Osteoblast (primary cell): ENCODE results near the gene ZNF587. TPM values are rescaled to one million over a fixed set of nuclear protein-coding genes. Genes with fewer than 3 reads are reported as not detected.
"Not testable (repeated sequence)": the region's sequence is repeated elsewhere in the genome, so short reads cannot be mapped to it uniquely, and the experiment has no call there.

Experiments
- DNase-seq: peaks from one replicate; pipeline ENCODE4 v3.0.0; 2011; ENCODE audit warnings: low spot score, mixed read lengths; ENCODE audit not compliant: insufficient read length; ENCODE audit errors: missing footprints
- H2AFZ ChIP-seq: 2 replicates; pipeline ENCODE4 v1.6.0; 2011; ENCODE audit warnings: mild to moderate bottlenecking, low read length
- H3K27ac ChIP-seq: 2 replicates; pipeline ENCODE4 v1.5.1; 2011; ENCODE audit warnings: mild to moderate bottlenecking, low read depth, low read length, moderate library complexity
- H3K27me3 ChIP-seq: 2 replicates; pipeline ENCODE4 v1.6.0; 2012; ENCODE audit warnings: mild to moderate bottlenecking, control low read depth, inconsistent platforms, low read length, moderate library complexity; ENCODE audit not compliant: insufficient read depth
- H3K36me3 ChIP-seq: 2 replicates; pipeline ENCODE4 v1.5.1; 2011; ENCODE audit warnings: mild to moderate bottlenecking, low read length, control low read depth, moderate library complexity; ENCODE audit not compliant: insufficient read depth
- H3K4me1 ChIP-seq: 2 replicates; pipeline ENCODE4 v1.5.1; 2011; ENCODE audit warnings: mild to moderate bottlenecking, low read length, control low read depth, moderate library complexity; ENCODE audit not compliant: insufficient read depth
- H3K4me2 ChIP-seq: 2 replicates; pipeline ENCODE4 v1.6.0; 2011; ENCODE audit warnings: mild to moderate bottlenecking, low read length; ENCODE audit not compliant: insufficient read depth
- H3K4me3 ChIP-seq: fragments of 200-600 bp; sonication (generic); 3 replicates; pipeline ENCODE4 v1.5.1; 2012; ENCODE audit warnings: mild to moderate bottlenecking, low read length, inconsistent platforms; ENCODE audit not compliant: insufficient read depth
- H3K79me2 ChIP-seq: 2 replicates; pipeline ENCODE4 v1.6.0; 2012; ENCODE audit warnings: mild to moderate bottlenecking, low read length, control low read depth, inconsistent platforms; ENCODE audit not compliant: insufficient read depth
- H3K9me3 ChIP-seq: 2 replicates; pipeline ENCODE4 v1.5.1; 2011; ENCODE audit warnings: low read depth, low read length, control low read depth
- H4K20me1 ChIP-seq: 2 replicates; pipeline ENCODE4 v1.6.0; 2012; ENCODE audit warnings: mild to moderate bottlenecking, low read length, control low read depth; ENCODE audit not compliant: insufficient read depth
- total RNA-seq: library from RNA; depleted of rRNA; stranded (reverse); fragments of >200 nt; gene quantifications from 2 replicates; pipeline ENCODE4 v1.2.3, GENCODE V29; 2012
- TF ChIP-seq, protein P1 (sequence below): IDR thresholded peaks from 2 replicates; pipeline ENCODE4 v1.5.1; 2011; ENCODE audit warnings: mild to moderate bottlenecking, low read depth, low read length, moderate library complexity; ENCODE audit errors: extremely low read depth

The ZNF587 gene
- total RNA-seq, 1 donor, result 26.4 TPM

DNA sequence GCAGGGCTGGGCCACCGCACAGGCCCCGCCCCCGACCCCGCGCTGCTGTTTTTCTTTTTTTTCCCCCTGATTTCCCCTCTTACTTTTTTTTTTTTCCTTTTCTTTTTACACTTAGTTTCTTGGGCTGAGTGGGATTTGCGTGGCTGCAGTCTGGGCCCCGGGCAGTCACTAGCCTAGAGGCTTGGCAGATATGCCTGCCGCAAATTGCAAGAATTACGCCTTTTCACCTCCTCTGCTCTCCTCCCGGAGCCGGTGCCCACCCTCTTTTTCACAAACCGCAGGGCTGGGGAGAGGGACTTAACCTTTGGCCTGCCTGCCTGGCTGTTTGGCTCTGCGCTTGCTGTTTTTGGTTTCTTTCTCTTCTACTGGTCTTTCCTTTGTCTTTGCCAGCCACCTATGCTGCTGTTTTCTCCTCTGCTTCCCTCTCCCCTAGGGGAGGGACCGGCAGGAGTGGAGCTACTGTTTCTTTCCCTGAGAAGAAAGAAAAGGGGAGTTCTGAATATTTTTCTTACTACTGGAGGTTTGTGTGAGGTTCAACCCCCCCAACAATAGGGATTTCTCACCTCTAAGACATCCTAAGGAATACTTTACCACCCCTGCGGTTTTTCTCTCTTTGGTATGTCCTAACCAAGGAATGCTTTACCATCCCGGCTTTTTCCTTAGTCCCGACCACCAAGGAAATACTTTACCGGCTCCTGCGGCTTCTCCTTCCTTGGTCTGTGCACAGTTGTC, 45.9 kb upstream of the ZNF587 start:
- TF ChIP-seq, protein P1, sequence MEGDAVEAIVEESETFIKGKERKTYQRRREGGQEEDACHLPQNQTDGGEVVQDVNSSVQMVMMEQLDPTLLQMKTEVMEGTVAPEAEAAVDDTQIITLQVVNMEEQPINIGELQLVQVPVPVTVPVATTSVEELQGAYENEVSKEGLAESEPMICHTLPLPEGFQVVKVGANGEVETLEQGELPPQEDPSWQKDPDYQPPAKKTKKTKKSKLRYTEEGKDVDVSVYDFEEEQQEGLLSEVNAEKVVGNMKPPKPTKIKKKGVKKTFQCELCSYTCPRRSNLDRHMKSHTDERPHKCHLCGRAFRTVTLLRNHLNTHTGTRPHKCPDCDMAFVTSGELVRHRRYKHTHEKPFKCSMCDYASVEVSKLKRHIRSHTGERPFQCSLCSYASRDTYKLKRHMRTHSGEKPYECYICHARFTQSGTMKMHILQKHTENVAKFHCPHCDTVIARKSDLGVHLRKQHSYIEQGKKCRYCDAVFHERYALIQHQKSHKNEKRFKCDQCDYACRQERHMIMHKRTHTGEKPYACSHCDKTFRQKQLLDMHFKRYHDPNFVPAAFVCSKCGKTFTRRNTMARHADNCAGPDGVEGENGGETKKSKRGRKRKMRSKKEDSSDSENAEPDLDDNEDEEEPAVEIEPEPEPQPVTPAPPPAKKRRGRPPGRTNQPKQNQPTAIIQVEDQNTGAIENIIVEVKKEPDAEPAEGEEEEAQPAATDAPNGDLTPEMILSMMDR, result no peak
- Histone ChIP-seq H3K9me3 (no peaks in the 10 kb centered on the region), H3K4me1 (peaks cover 6% of the 10 kb centered on the region)

DNA sequence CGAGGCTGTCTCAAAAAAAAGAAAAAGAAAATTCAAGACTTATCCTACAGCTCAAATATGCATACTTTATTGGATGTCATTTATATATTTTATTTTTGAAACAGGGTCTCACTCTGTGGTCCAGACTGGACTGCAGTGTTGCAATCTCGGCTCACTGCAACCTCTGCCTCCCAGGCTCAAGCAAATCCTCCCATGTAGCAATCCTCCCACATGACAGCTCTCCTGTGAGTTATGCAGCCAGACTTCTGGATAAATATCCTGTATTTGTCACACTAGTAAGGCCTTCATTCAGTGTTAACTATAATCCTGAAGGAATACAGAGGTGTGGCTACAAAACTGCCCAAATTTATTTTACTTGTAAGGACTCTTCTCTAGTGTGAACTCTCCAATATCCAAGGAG, 42.1 kb upstream of the ZNF587 start:
- Histone ChIP-seq H3K9me3 (no peaks in the 10 kb centered on the region), H3K79me2 (peaks cover 29% of the 10 kb centered on the region), H3K36me3 (peaks cover 22% of the 10 kb centered on the region), H3K27ac (no peak overlapping the region), H3K4me2 (no peak overlapping the region), H3K27me3 (no peaks in the 10 kb centered on the region), H3K4me1 (peaks cover 6% of the 10 kb centered on the region), H2AFZ (no peak overlapping the region), H4K20me1 (no peaks in the 10 kb centered on the region), H3K4me3 (no peak overlapping the region)
- no peak for DNase-seq
- TF ChIP-seq, protein P1, result no peak

More for the DNA sequence above, 45.9 kb upstream of the ZNF587 start:
- Histone ChIP-seq H3K4me3 (peak overlapping the region; percentile 85), H2AFZ (peak overlapping the region; percentile 84), H3K79me2 (peaks cover 35% of the 10 kb centered on the region), H3K27ac (peak overlapping the region; percentile 76), H4K20me1 (no peaks in the 10 kb centered on the region), H3K36me3 (peaks cover 15% of the 10 kb centered on the region), H3K4me2 (peak overlapping the region; percentile 92), H3K27me3 (no peaks in the 10 kb centered on the region)
- peak; percentile 76 for DNase-seq

DNA sequence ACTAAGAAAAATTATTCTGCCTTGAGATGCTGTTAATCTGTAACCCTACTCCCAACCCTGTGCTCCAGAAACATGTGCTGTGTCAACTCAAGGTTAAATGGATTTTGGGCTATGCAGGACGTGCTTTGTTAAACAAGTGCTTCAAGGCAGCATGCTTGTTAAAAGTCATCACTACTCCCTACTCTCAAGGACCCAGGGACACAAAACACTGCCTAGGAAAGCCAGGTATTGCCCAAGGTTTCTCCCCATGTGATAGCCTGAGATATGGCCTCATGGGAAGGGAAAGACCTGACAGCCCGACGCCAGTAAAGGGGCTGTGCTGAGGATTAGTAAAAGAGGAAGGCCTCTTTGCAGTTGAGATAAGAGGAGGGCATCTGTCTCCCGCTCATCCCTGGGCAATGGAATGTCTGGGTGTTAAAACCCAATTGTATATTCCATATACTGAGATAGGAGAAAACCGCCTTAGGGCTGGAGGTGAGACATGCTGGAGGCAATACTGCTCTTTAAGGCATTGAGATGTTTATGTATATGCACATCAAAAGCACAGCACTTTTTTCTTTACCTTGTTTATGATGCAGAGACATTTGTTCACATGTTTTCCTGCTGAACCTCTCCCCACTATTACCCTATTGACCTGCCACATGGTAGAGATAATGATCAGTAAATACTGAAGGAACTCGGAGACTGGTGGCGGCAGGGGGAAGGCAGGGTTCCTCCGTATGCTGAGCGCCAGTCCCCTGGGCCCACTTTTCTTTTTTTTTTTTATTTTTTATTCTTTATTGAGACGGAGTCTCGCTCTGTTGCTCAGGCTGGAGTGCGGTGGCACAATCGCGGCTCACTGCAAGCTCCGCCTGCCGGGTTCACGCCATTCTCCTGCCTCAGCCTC, 39.0 kb upstream of the ZNF587 start:
- Histone ChIP-seq H3K36me3 (peaks cover 22% of the 10 kb centered on the region), H3K79me2 (peaks cover 41% of the 10 kb centered on the region)
- not testable (repeated sequence) for H4K20me1 ChIP-seq, H3K4me1 ChIP-seq, DNase-seq, H3K4me2 ChIP-seq, H3K4me3 ChIP-seq, H2AFZ ChIP-seq, H3K9me3 ChIP-seq, H3K27me3 ChIP-seq, H3K27ac ChIP-seq

DNA sequence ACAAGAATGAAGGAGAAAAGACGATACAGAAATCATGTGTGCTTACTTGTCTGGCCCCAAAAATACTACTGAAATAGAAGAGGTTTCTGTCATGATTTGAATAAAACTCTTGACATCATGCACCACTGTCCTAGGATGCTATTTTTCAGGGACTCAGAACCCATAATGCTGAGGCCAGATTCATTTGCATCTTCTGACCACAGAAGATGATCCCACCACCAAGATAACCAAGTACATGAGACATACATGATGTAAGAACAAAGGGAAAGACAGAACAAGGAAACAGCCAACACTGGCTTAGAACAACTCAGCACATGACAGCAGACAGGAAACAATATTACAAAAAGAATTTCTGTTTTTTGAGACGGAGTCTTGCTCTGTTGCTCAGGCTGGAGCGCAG, 37.4 kb upstream of the ZNF587 start:
- H3K36me3 ChIP-seq, result peaks cover 22% of the 10 kb centered on the region
- H3K79me2 ChIP-seq, result peaks cover 32% of the 10 kb centered on the region
- H4K20me1 ChIP-seq, result no peaks in the 10 kb centered on the region
- H3K4me2 ChIP-seq, result no peak overlapping the region
- no peaks in the 10 kb centered on the region for H3K9me3 ChIP-seq
- no peaks in the 10 kb centered on the region for H3K27me3 ChIP-seq
- no peak overlapping the region for H3K4me3 ChIP-seq
- no peak for DNase-seq
- H3K4me1 ChIP-seq, result peaks cover 5% of the 10 kb centered on the region
- no peak overlapping the region for H2AFZ ChIP-seq
- TF ChIP-seq, protein P1, result no peak
- H3K27ac ChIP-seq, result no peak overlapping the region

DNA sequence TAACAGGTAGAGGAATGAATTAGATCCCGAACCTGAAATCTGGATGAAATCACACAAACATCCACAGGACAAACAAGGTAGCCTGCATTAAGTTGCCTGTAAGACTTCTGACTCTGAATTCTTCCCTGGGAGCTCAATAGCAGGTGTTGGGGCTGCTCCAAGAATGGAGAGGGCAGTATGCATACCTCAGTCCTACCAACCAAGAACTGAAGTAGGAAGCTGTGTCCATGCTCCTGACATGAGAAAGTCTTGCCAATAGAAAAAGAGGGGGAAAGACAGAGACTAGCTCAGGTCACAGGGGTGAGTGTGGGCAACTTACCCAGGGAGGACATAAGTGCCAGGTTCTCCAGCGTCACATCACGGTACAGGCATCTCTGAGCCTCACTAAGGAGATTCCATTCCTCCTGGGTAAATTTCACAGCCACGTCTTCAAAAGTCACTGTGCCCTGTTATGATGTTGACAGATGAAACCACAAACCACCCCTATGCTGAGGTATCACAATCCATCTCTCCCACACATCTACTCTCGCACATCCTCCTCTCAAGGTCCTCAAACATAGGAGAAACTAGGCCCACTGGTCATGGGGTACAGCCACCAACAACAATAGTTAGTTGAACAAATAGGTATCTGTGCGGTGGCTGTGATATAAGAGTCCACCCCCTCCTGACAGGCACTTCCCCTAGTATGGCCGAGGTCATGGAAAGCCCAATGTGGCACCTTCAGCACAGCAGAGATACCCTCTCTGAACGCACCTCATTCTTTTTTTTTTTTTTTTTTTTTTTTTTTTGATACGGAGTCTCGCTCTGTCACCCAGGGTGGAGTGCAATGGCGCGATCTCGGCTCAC, 36.5 kb upstream of the ZNF587 start:
- H3K4me1 ChIP-seq, H3K9me3 ChIP-seq, H3K4me3 ChIP-seq, H3K27me3 ChIP-seq, DNase-seq, H2AFZ ChIP-seq, H4K20me1 ChIP-seq, H3K27ac ChIP-seq: not testable (repeated sequence)
- Histone ChIP-seq H3K36me3 (peaks cover 15% of the 10 kb centered on the region), H3K4me2 (peak overlapping the region; percentile 75), H3K79me2 (peaks cover 25% of the 10 kb centered on the region)
